Mammary microvascular endothelial cell (primary cell): ENCODE data around the gene PGM3. TPM values are rescaled to one million over a fixed set of nuclear protein-coding genes. Genes with fewer than 3 reads are reported as not detected.

Experiments
- total RNA-seq: library from RNA; depleted of rRNA; stranded (reverse); fragments of >200 nt; gene quantifications from 2 replicates; pipeline ENCODE4 v1.2.3, GENCODE V29; 2015

Gene PGM3
- 46.3 and 48.0 TPM in 2 replicates for total RNA-seq

GRCh38 chr6:83192871-83193746, at the start of gene PGM3, which contains the start of gene RWDD2A:
Gene PGM3 (minus strand): TSS chr6:83193265. CDS start chr6:83191012, 2,253 bp downstream.
Gene RWDD2A (plus strand): TSS chr6:83193357. CDS start chr6:83194452, 1,095 bp downstream.

Other genes starting within 250 kb of the PGM3 start
- 3.8 and 6.5 TPM in 2 replicates for gene UBE3D, start 127.4 kb downstream of the PGM3 start, total RNA-seq
- gene DOP1A, start 125.6 kb downstream of the PGM3 start, total RNA-seq: 14.6 and 18.9 TPM in 2 replicates
- gene RWDD2A, start 92 bp upstream of the PGM3 start, total RNA-seq: 3.0 and 4.2 TPM in 2 replicates
- 14.6 and 15.5 TPM in 2 replicates for gene ME1, start 237.8 kb upstream of the PGM3 start, total RNA-seq